NCI-H146 treated with DMSO at 0.1 percent for 48 hours (cell line): ENCODE measurements around the gene MYCBPAP.
A peak's percentile ranks its signal among the peaks of the same experiment; 100 is the strongest.

ENCODE experiments used
- DNase-seq: peaks from one replicate; lab custom pipeline; 2025; ENCODE audit not compliant: unreplicated experiment; lab: John Stamatoyannopoulos, UW

MYCBPAP gene

DNA sequence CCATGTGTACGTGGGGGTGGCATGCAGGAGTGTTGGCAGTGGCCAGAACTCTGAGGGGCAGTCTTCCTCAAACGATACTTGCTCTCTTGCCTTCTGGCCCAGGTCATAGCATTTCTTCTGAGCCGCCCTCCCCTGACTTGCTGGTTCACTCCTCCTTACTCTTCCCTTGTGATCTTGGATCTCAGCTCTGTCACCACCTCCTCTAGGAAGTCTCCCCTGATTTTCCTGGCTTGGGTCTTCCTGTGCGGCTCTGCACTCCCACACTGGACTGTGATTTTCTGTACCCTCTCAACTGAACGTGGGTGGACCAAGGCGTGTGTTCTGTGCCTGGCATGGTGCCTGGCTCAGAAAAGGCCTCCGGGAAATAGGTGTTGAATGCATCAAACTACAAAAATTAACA, 27.2 kb downstream of the MYCBPAP start:
- no peak for DNase-seq

DNA sequence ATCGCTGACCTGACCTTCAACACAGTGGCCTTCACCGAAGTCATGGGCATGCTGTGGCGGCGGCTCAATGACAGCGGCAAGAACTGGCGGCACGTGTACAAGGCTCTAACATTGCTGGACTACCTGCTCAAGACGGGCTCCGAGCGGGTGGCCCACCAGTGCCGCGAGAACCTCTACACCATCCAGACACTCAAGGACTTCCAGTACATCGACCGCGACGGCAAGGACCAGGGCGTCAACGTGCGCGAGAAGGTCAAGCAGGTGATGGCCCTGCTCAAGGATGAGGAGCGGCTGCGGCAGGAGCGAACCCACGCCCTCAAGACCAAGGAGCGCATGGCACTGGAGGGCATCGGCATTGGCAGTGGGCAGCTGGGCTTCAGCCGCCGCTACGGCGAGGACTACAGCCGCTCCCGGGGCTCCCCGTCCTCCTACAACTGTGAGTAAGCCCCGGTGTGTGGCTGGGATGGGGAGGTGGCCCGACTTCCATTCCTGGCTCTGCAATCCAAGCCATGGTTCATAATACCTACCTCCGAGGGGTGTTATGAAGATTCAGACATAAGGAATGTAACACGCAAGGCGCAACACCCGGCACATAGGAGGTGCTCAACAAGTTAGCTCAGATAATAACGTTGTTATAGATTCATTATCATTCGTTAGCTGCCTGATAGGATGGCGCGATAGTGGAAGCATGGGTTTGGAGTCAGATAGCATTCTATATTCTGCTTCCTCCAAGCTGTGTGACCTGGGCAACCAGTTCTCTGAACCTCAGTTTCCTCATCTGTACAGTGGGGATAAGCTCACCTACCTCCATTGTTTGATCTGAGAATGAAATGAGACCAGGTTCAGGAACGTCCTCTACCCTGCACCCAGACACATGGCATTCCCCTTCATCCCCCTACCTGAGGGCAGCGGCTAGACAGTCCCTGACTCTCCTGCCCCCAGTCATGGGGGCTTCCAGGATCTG, 28.7 kb downstream of the MYCBPAP start:
- no peak for DNase-seq

- DNase-seq: no peak
Observed at GRCh38 chr17:50537721-50538548, 29.7 kb downstream of the MYCBPAP start.

DNA sequence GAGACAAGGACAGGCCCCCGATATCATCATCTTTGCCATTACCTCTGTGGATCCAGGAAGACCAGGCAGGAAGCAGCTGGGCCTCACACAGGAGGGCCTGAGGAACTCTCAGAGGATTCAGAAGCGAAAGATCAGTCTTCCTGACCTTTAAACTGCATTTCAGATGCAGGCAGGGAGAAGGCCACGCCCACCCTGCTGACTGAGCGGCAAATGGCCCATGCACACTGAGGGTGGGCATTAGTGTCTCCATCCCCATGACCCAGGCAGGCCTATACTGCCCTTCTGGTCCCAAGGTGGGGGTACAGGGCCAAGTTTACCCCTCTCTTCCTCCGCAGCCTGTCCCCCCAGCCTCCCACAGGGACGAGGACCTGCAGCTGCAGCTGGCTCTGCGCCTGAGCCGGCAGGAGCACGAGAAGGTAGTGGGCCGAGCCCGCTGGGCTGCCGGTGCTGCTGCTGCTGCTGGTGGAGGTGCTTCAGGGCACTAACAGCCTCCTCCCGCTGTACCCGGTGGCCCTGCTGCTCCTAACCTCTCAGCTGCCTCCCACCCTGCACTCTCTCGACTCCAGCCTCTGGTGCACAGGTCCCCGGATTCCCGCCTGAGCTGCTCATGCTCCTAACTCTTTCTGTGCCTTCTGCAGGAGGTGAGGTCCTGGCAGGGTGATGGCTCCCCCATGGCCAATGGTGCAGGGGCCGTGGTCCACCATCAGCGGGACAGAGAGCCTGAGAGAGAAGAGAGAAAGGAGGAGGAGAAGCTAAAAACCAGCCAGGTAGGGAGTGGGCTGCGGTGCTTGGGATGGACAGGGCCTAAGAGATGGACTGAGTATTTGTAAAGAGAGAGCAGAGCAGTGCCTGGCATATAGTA, 30.5 kb downstream of the MYCBPAP start:
- no peak for DNase-seq

GRCh38 chr17:50539762-50540559, 31.7 kb downstream of the MYCBPAP start:
- no peak for DNase-seq

DNA sequence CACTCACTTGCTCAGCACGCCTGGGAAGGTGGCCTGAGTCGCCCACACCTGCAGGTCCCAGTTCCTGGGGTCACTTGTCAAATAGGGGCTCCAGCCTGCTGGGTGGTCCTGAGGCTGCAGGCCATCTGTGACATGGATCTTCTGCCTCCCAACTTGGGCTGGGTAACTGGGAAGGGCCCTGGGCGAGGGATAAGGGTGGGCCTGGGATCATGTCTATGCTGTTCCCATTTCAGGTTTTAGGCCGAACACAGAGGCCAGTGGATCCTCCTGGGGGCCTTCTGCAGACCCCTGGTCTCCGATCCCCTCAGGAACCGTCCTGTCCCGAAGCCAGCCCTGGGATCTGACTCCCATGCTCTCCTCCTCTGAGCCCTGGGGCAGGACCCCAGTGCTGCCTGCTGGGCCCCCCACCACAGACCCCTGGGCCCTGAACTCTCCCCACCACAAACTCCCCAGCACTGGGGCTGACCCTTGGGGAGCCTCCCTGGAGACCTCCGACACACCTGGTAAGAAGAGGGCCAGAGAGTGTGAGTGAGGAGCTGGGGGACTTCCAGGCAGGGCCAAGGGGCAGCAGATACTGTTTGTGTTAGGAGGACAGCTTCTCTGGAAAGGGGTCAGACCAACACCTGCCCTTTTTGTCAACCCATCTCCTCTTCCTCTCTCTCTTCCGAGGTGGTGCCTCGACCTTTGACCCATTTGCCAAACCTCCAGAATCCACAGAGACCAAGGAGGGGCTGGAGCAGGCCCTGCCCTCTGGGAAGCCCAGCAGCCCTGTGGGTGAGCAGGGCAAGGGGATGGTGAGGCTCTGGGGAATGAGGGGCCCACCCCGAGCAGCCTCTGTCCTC, 32.5 kb downstream of the MYCBPAP start:
- no peak for DNase-seq

GRCh38 chr17:50541402-50541715, 33.1 kb downstream of the MYCBPAP start:
- no peak for DNase-seq

- DNase-seq: peak; percentile 34
Observed at GRCh38 chr17:50541716-50542688, 33.8 kb downstream of the MYCBPAP start.

DNA sequence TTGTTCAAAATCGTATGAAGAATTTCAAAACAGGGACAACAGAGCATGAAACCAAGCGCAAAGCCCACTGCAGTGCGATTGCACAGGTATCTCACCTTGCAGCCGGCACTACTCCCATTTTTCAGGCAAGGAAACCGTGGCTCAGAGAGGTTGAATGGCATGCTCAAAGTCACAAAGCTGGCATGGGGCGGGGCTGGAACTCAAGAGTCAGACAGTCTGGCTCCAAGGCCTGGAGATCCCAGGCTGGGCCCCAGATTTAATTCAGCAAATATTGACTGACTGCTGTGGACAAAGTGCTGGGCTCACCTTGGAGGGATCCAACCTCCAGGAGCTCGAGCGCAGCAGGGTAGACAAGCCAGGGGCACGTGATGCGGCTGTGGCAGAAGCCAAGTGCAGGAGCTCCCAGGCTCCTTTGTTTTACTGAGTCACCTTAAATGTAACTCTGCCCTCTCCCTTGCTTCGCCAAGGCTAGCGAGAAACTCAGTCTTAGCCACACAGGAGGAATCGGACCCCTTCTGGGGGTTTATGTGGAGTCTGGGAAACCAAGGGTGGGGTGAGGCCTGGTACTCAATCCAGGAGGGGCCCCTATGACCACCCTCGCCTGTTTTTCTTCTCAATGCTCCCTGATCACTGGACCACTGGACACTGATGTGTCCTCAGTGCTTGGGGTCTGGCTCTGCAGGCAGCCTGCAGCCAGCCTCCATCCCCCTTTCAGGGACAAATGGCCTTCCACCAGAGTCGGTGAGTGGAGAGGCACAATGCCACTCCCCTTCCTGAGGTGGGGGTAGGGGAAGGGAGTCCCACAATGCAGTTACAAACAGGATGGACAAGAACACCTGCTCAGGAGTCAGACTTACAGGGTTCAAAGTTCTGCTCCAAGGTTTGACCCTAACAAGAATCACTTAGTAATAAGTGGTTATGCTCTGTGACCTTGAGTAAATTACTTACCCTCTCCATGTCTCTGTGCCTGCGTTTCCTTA, 34.8 kb downstream of the MYCBPAP start:
- DNase-seq: peak; percentile 49

DNA sequence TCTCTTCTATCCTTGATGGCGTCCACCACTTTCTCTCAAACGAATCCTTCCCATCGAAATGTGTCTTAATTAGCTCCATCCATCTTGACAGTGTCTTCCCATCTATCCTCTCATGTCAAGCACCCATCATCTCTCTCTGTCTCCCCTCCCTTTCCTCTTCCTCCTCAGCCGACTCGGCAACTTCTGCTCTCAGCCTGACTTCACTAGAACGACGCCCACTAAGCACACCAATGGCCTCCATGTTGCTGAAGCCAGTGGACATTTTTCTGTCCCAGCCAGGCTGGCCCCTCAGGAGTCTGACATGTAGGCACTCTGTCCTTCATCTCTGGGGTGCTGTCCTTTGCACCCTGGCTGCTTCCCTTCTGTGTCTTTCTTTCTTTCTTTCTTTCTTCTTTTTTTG, 36.3 kb downstream of the MYCBPAP start:
- DNase-seq: no peak

DNA sequence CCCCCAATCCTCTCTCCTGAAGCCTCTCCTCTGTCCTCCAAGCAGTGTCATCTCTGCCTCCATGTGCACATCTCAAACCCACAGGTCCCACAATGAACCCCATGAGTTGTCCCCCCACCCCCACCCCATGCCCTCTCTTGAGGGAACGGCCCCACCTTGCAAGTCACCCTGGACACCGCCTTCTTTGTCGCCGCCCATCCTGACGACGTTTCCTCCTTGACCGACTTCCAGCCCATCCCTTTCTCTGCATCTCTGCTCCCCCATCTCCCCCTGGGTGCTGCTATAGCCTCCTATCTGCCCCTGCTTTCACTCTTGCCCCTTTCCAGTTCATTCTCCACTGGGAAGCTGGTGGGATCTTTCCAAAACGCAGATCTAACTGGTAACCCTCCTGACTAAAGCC, 37.1 kb downstream of the MYCBPAP start:
- DNase-seq: no peak

DNA sequence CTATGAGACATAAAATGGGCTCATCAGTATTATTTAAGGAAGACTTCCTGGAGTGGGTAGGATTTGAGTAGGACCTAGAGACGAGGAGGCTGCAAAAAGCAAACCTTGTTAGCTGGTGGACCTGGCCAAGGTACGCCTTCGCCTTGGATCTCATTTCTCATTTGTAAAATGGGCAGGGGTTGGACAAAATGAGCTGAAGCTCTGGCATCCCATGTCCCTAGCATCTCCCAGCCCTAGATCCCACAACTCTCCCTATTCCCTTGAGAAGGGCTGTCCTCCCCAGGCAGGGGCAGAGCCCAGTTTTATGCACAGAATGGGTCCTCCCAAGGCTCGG, 38.4 kb downstream of the MYCBPAP start:
- no peak for DNase-seq

- DNase-seq: peak; percentile 58
Observed at GRCh38 chr17:50547035-50547735, 38.9 kb downstream of the MYCBPAP start, which contains the start of gene SPATA20. TSS of gene SPATA20 (plus strand) at chr17:50547174. CDS start at chr17:50547209, 35 bp downstream.

DNA sequence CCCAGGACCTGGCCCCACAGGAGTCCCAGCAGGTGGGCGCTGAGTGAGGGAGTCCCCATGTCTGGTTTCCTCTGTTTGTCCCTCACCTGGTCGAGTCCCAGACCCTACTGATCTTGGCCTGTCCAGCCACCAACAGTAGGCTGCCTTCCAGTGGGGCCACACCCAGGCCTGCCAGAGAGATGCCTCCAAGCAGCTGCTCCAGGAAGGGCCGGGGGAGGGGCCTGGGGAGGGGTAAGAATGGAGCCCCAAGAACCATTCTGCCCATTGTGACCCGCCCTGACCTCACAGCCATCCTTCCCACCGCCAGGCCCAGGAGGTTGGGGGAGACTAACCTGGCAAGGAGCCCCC, 39.5 kb downstream of the MYCBPAP start:
- DNase-seq: no peak

DNA sequence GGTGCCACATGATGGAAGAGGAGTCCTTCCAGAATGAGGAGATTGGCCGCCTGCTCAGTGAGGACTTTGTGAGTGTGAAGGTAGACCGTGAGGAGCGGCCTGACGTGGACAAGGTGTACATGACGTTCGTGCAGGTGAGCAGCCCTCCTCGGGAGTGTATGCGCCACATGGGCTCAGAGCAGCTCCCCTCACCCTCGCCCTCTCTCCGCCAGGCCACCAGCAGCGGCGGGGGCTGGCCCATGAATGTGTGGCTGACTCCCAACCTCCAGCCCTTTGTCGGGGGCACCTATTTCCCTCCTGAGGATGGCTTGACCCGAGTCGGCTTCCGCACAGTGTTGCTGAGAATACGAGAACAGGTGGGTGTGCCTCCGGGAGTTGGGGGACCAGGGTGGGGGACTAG, 40.6 kb downstream of the MYCBPAP start:
- no peak for DNase-seq

DNA sequence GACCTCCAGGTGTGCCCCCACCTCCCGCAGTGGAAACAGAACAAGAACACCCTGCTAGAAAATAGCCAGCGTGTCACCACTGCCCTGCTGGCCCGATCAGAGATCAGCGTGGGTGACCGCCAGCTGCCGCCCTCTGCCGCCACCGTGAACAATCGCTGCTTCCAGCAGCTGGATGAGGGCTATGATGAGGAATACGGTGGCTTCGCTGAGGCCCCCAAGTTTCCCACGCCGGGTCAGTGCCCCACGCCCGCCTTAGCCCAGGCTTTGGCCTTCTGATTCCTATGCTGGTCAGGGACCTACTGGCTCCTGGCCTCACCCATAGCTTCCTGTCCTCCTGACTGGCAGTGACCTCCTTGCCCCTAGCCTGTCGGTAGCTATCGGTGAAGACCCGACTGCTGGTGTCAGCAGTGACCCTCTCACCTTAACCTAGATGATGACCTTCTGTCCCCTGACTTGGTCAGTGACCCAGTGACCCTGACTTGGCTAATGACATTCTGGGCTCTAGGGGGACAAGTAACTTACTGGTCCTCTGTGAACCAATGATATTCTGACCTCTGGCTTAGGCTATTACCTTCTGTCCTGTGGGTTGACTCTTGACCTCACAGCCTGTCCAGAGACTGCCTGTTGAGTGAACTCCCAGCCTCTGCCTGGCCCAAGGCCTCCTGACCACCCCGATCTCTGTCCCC, 41.2 kb downstream of the MYCBPAP start:
- no peak for DNase-seq
